Raji (cell line): ENCODE data around the gene PLA1A.

Experiments
- POLR2A ChIP-seq: IDR thresholded peaks from 2 replicates; pipeline ENCODE4 v1.6.1; 2011; ENCODE audit warnings: low read depth, low read length, control low read depth; ENCODE audit not compliant: insufficient read depth

The PLA1A gene

DNA sequence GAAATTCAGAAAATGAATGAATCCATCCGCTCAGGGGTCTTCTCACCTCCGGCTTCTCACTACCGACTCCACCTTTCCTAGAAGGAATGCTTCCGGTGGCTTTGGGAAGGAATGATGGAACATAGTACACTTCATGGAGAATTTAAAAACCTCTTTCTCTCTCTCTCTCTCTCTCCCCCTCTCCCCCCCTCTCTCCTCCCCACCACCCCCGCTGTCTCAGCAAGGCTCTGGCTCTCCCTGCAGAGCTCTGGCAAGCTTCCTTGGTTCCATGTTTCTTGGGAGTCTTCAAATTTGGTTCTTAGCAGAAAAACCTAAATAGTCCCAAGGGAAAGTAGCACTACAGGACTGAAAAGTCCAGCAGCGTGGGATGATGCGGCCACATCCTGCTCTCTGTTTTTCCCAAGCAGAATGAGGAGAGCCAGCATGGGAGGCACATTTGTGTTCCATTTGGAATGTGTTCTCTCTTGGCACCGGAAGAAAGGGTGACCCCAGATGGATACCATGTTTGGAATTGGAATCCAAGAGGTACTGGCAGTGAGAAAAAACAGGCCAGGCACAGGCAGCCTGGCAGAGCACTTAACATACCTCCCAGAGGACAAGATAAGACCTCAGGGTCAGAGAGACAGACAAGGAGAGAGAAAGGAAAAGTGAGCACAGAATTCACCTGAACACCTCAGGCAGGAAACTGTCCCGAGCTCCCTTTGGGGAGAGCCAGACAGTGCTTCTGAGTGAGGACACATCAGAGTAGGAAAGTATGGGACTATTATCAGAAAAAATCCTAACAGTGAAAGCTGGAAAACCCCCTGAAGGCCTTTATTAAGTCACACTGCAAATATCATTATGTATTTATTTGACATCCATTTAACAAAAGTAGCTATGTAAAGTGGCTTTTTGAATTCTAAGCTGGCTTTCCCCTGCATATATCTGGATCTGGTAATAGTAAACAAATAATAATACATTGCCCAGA is 63.1 kb downstream of the PLA1A start, which contains the start of gene POPDC2:
Gene POPDC2, minus strand, starts transcription at position 116 of the 967 bp plus-strand sequence. CDS start 166 bp downstream, outside the sequence.
- TF ChIP-seq POLR2A = no peak

GRCh38 chr3:119662604-119663373 is 65.1 kb downstream of the PLA1A start:
- no peak for TF ChIP-seq POLR2A

DNA sequence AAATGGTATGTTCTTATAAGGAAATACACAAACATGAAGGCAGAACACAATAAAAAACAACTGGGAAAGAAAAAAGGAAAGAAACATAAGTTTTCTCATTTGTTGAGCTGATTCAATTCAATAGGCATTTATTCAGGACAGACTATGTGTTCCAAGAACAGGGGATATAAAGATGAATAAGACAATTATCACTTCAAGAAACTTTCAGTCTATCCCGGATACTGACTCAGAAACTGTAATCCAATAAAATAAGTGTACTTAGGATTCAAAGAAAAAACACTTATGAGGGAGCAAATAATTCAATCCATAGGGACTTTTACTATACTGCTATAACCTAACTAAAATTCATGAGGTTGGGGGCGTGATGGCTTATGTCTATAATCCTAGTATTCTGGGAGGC is 66.2 kb downstream of the PLA1A start:
- no peak for TF ChIP-seq POLR2A

GRCh38 chr3:119664370-119664769 is 66.7 kb downstream of the PLA1A start:
- no peak for TF ChIP-seq POLR2A

DNA sequence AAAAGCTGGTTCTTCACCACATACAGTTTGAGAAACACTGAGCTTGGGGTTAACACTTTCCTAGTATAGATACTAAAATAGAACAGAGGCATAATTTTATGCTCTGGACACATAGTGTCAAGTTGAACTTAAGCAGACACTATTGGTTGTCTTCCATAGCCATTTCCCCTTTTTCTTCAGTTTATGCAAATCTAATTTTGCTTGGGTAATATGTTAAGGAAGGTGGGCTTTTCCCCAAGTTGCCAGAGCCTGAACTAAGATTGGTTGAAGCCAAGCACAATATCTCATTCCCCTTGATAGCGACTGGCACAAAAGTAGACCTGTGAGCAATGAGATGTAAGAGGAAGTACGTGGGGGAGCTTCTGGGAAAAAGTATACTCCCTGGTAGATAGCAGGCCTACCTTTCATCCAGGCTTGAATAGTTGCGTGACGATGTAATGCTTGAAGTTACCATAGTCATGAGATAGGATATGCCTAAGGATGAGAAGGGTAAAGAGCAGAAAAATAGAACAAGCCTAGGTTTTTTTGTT is 67.2 kb downstream of the PLA1A start:
- TF ChIP-seq POLR2A = no peak

DNA sequence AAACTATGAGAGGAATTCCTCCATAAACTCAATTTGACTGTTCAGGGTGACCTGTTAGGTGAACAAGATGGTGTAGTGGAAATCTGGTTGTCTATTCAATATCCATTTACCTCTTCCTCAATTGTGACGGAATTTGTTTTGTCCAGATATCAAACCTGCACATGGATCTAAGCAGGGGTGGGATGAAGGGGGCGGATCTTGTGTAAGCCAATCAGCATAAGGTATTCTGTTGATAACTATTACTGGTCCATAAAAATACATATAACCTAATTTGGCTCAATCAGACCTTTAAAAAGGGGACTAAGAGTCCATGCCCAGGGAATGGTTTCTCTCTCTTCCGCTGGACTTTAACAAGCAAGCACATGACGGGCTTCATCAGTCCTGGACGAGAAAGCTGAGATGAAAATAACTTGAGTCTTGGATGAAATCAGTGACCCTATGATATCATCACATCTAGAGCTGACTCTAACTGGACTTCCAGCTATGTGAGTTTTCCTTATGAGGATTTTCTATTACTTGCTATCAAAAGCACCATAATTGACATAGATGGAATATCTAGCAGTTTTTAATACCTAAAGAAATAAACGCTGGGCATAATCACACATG is 68.4 kb downstream of the PLA1A start:
- no peak for TF ChIP-seq POLR2A

DNA sequence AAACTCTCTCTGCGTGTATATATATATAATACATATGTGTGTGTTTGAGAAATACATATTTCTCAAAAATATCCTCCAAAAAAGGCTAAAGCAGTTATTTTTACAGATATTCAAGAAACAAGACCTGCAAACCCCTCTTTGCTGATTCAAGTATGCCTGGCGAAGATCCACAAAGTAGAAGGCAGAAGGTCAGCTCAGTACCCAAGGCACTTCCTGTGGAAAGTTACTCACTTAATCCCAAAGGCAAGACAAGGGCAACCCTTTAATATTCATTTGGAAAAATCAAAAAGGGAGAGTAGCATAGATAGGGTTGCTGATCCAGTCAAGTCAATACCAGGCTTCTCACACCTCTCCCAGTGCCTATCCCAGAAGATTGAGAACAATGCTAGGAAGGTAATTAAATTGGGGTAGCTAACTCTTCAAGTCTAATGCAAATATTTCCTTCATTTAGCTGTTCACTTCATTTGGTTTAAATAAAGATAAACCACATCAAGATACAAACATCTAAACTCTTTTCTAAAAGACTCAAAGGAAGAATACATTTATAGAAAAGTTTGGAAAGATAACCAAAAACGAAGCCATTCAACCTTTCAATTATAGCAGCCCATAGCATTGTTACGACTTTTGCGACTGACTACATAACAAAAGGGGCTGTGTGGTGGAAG is 72.4 kb downstream of the PLA1A start:
- TF ChIP-seq POLR2A = no peak

DNA sequence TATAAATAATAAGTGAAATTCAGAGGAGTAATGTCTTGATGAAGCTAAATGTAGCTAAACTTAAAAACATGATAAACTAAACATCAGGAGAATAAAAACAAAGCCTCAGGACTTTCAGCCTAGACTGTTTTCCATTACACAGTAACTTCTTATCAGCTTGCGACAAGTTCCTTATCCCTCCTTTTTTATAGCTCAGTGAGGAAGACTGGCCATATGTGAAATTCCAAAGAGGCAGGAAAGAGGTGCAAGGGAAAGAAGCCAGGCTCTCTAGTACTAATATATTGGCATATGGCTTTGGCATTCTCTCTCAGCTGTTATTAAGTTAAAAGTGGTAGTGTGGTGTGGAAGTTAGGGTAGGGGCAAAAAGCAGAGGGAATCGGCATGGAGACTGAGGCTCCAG is 75.1 kb downstream of the PLA1A start:
- no peak for TF ChIP-seq POLR2A

DNA sequence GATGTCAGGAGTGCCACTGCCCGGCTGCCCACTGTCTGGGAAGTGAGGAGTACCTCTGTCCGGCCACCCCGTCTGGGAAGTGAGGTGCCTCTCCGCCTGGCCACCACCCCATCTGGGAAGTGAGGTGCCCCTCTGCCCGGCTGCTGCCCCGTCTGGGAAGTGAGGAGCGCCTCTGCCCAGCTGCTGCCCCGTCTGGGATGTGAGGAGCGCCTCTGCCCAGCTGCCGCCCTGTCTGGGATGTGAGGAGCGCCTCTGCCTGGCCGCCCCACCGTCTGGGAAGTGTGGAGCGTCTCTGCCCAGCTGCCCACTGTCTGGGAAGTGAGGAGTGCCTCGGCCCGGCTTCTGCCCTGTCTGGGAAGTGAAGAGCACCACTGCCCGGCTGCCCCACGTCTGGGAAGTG is 76.2 kb downstream of the PLA1A start:
- no peak for TF ChIP-seq POLR2A

DNA sequence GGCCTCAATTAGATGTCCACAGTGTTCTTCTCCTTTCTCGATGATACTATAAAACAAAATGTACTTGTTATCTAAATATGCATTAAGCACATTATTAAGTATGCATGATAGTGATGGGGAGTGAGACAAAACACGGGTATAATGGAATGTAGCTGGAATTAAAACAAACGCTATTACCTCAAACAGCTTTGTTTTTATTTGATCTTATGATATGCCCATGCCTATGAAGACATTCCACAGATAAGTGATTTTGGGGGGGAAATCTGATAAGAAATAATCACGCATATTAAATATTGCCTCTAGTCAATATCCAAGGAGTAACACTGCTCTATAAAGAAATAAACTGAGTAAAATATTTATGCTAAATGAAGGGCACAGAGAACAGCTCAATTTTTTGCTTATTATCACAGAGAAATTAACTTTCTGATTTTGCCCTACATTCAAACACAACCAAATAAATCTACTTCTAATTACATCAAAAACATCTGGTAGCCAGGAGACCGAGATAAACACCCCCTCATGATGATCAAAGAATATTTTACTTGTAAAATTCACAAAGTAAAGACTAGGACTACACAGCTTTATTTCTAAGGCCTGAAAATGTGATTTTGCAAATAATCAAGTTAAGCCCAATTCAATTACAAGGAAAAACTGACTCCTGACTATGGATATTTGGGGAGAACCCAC is 77.6 kb downstream of the PLA1A start:
- TF ChIP-seq POLR2A = no peak

DNA sequence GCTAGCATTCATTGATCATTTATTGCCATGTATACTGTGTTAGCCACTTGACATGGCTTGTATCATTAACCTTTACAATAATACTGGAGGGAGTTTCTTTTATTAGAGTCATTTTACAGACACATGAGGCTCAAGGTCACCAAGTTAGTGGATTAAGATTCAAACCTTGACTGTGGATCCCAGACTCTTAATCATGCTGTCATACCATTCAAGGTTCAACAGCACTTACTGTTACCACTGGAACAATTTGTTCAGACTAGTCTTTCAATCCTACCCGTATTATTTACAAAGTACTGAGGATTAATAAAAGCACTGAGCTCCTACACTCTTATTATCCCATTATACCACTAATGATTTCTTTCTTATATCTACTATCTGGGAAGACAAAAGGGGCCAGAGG is 78.3 kb downstream of the PLA1A start:
- TF ChIP-seq POLR2A = no peak

GRCh38 chr3:119676771-119677640 is 79.3 kb downstream of the PLA1A start, which contains the start of gene COX17:
Gene COX17, minus strand, starts transcription at chr3:119677406. Its CDS starts 96 bp downstream, at chr3:119677310.
- TF ChIP-seq POLR2A = peak; percentile 68

GRCh38 chr3:119677641-119677934 is 79.9 kb downstream of the PLA1A start:
- no peak for TF ChIP-seq POLR2A
